Small intestine (tissue), 7 donors: ENCODE results near the gene HPSE. TPM values are rescaled to one million over a fixed set of nuclear protein-coding genes. Genes with fewer than 3 reads are reported as not detected.

Experiments used
- DNase-seq, 2 donors: peaks; one replicate each; pipeline versions ENCODE4 v3.0.0 to v3.0.0-alpha.2; 2013
- FAIRE-seq: peaks from 2 replicates; lab custom pipeline; 2012; peaks lifted over from hg19 to GRCh38; lab: Jason Lieb, UNC
- H3K27ac ChIP-seq, 3 donors: one replicate each; pipeline ENCODE4 v1.5.1; 2013; ENCODE audit warnings: low read length in 2 of 3, mild to moderate bottlenecking in 2 of 3, control low read depth in 1 of 3, inconsistent platforms in 1 of 3, low read depth in 1 of 3, moderate library complexity in 1 of 3
- H3K27me3 ChIP-seq, 3 donors: one replicate each; pipeline ENCODE4 v1.6.1; 2013; ENCODE audit warnings: low read length in 3 of 3, inconsistent platforms in 1 of 3; ENCODE audit not compliant: control insufficient read depth in 3 of 3, insufficient read depth in 3 of 3
- H3K36me3 ChIP-seq, 3 donors: one replicate each; pipeline ENCODE4 v1.6.1; 2013; ENCODE audit warnings: low read length in 3 of 3, inconsistent platforms in 1 of 3, low read depth in 1 of 3, mild to moderate bottlenecking in 1 of 3, moderate library complexity in 1 of 3; ENCODE audit not compliant: control insufficient read depth in 3 of 3, insufficient read depth in 2 of 3
- H3K4me1 ChIP-seq, 3 donors: one replicate each; pipeline ENCODE4 v1.6.1; 2013; ENCODE audit warnings: low read length in 2 of 3, inconsistent platforms in 1 of 3, low read depth in 1 of 3, mild to moderate bottlenecking in 1 of 3, moderate library complexity in 1 of 3; ENCODE audit not compliant: control insufficient read depth in 3 of 3, insufficient read depth in 2 of 3
- H3K4me3 ChIP-seq, 3 donors: one replicate each; pipeline ENCODE4 v1.5.1; 2013; ENCODE audit warnings: low read length in 3 of 3, control low read depth in 1 of 3, inconsistent platforms in 1 of 3, low read depth in 1 of 3, mild to moderate bottlenecking in 1 of 3, moderate library complexity in 1 of 3
- H3K9me3 ChIP-seq, 2 donors: one replicate each; pipeline ENCODE4 v1.6.1; 2013; ENCODE audit warnings: low read depth in 1 of 2, low read length in 1 of 2; ENCODE audit not compliant: control insufficient read depth in 2 of 2, insufficient read depth in 1 of 2
- WGBS, 3 donors: extraction: QIAGEN DNeasy Blood & Tissue Kit; methylation state at CpG; one replicate each; pipeline ENCODE4 v1.1.7; 2013; 5-methylcytosine and 5-hydroxymethylcytosine counted together
- polyA plus RNA-seq, 4 donors: library from polyadenylated mRNA; stranded (reverse) in 3 of 4; unstranded in 1 of 4; fragments of 200-250 nt in 3 of 4; fragments of 120-200 nt in 1 of 4; gene quantifications; one replicate each; pipeline versions ENCODE4 v1.2.1 to v1.2.3, GENCODE V29; 2013
- donor health status: healthy with polysubstance abuse.
- donor health status: control.
- donor health status: control.
- donor health status: Bipolar disorder and iron deficiency.
- donor health status: healthy.

The HPSE gene
- polyA plus RNA-seq, 4 donors, result 0.45 to 2.5 (median 1.7) TPM

- no peaks in the 10 kb centered on the region for H3K36me3 ChIP-seq
- DNase-seq (no peak), FAIRE-seq (no peak)
- H3K4me1 ChIP-seq, result no peaks in the 10 kb centered on the region
- WGBS, 3 donors, result 93 to 100% (median 95%) methylated on average over 1 of the region's 1 CpG
- peaks cover 0 to 13% of the 10 kb centered on the region in 2 donors for H3K9me3 ChIP-seq
- no peaks in the 10 kb centered on the region for H3K27me3 ChIP-seq
- no peak overlapping the region for H3K27ac ChIP-seq
- H3K4me3 ChIP-seq, result no peak overlapping the region
Measured at GRCh38 chr4:83348074-83348473, 13.4 kb upstream of the HPSE start.

DNA sequence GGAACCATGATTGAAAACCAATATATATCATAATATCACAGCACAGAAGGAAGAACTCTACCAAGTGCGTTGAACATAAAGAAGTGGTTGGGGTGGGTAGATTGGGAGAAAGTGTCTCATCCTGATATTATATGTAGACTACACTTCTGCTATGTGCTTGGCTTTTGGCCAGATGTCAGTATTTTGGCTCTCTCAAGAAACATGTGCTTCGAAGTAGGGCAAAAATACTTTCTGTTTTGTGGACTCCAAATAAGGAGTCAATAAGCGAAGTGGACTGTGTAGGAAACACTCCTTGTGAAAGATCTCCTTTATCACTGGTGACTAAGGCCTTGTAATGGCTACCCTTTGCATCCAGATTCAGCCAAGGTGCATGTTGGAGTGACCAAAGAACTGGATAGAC is 7.8 kb upstream of the HPSE start:
- Histone ChIP-seq H3K4me1 (no peaks in the 10 kb centered on the region), H3K9me3 (peaks cover 0 to 27% of the 10 kb centered on the region in 2 donors), H3K27ac (no peak overlapping the region), H3K36me3 (no peaks in the 10 kb centered on the region), H3K27me3 (no peaks in the 10 kb centered on the region), H3K4me3 (no peak overlapping the region)
- FAIRE-seq, result no peak
- DNase-seq, result no peak
- 72 to 89% (median 78%) methylated on average over 3 of the region's 3 CpGs for WGBS, 3 donors

GRCh38 chr4:83340692-83341343 is 6.2 kb upstream of the HPSE start:
- Histone ChIP-seq H3K27me3 (no peaks in the 10 kb centered on the region), H3K27ac (no peak overlapping the region), H3K36me3 (no peaks in the 10 kb centered on the region), H3K4me3 (no peak overlapping the region), H3K4me1 (no peaks in the 10 kb centered on the region), H3K9me3 (peaks cover 0 to 15% of the 10 kb centered on the region in 2 donors)
- DNase-seq, result no peak
- FAIRE-seq, result no peak
- 30 to 65% (median 42%) methylated on average over 2 of the region's 2 CpGs for WGBS, 3 donors

DNA sequence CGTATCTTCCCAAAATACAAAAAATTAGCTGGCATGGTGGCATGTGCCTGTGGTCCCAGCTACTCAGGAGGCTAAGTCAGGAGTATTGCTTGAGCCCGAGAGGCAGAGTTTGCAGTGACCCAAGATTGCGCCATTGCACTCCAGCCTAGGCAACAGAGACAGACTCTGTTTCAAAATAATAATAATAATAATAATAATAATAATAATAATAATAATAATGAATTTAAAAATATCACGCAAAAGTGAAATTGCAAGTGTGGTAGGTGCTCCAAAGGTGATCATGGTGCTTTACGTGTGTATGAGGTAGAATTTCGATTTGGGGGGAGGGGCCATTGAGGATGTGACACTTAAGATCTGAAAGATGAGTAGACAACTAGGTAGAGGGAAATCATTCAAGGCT is 4.9 kb upstream of the HPSE start:
- no peak overlapping the region for H3K27ac ChIP-seq
- no peaks in the 10 kb centered on the region for H3K36me3 ChIP-seq
- H3K4me3 ChIP-seq, result no peak overlapping the region
- no peak for FAIRE-seq
- DNase-seq, result no peak
- peaks cover 0 to 11% (median 0%) of the 10 kb centered on the region in 3 donors for H3K27me3 ChIP-seq
- WGBS, 3 donors, result 93 to 97% (median 95%) methylated on average over 6 of the region's 6 CpGs
- peaks cover 0 to 13% of the 10 kb centered on the region in 2 donors for H3K9me3 ChIP-seq
- peaks cover 0 to 8% (median 0%) of the 10 kb centered on the region in 3 donors for H3K4me1 ChIP-seq

DNA sequence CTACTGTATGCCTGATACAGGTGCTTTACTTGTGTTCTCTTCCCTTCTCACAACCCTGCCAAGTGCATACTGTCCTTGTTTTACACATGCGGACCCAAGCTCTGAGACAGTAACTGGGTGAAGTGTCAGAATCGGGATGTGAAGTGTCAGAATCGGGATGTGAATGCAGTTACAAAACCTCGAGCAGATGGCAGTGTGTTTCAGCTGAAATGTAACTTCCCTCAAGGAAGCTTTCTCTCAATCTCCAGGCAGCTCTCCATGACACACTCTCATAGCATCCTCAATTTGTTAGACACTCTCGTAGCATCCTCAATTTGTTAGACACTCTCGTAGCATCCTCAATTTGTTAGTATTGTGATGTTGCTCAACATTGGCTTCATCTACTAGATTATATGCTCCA is 1.1 kb upstream of the HPSE start:
- DNase-seq, result no peak
- no peak for FAIRE-seq
- 29 to 37% (median 35%) methylated on average over 6 of the region's 6 CpGs for WGBS, 3 donors

DNA sequence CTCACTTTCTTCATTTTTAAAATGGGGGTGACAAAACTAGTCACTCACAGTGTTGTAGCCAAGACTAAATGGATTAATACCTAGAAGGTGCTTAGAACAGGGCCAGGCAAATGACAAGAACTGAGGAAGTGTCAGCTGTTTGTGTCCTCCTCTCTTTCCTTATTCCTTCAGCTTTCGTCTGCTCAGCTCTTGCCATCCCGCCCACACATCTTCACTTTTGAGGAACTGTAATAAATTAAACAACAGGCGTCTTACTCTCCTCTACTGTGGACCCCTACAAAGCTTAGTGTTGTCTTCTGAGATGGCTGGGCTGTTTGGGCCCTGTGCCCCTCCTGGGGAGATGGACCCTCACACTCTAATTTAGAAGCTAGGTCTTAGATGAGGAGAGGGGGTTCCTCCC is 2.7 kb downstream of the HPSE start:
- Histone ChIP-seq H3K4me1 (peaks cover 1 to 8% (median 3%) of the 10 kb centered on the region in 3 donors), H3K27ac (no peak overlapping the region), H3K36me3 (no peaks in the 10 kb centered on the region), H3K4me3 (no peak overlapping the region), H3K9me3 (no peaks in the 10 kb centered on the region), H3K27me3 (peaks cover 0 to 16% (median 0%) of the 10 kb centered on the region in 3 donors)
- DNase-seq (no peak), FAIRE-seq (no peak)
- WGBS, 3 donors, result 80 to 91% (median 88%) methylated on average over 3 of the region's 3 CpGs

More for the DNA sequence above, 1.1 kb upstream of the HPSE start:
- Histone ChIP-seq H3K27ac (no peak overlapping the region), H3K4me1 (peaks cover 1 to 8% (median 3%) of the 10 kb centered on the region in 3 donors), H3K4me3 (no peak overlapping the region), H3K27me3 (peaks cover 0 to 16% (median 0%) of the 10 kb centered on the region in 3 donors), H3K36me3 (no peaks in the 10 kb centered on the region), H3K9me3 (peaks cover 0 to 13% of the 10 kb centered on the region in 2 donors)

DNA sequence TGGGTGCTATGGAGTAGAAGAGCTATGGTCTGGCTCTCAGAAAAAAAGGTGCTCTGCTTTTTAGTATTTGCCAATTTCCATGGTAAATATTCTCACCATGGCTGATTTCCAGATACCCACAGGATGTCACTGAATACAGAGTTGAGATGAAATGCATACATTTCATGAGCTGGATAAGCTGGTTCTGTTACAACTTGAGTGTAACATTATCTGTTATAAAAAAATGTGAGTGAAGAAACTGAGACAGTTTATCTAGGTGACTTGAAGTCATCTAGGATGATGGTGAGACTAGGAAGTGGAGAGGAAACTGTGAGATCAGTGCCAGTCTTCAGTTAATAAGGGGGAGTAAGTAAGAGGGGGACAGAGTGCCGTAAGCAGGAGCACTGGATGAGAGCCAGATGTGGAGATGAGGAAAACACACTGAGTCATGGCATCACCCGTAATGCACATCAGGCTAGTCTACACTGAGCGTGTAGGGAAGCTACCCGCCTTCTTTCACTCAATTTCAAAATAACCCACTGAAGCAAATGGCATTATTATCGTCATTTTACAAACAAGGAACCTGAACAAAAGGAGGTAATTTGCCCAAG is 5.0 kb downstream of the HPSE start:
- H3K9me3 ChIP-seq, result no peaks in the 10 kb centered on the region
- WGBS, 3 donors, result 82 to 87% (median 86%) methylated on average over 5 of the region's 5 CpGs
- no peak overlapping the region for H3K4me3 ChIP-seq
- FAIRE-seq (no peak), DNase-seq (no peak)
- no peak overlapping the region for H3K27ac ChIP-seq
- H3K4me1 ChIP-seq, result peaks cover 0 to 3% (median 1%) of the 10 kb centered on the region in 3 donors
- no peaks in the 10 kb centered on the region for H3K36me3 ChIP-seq
- H3K27me3 ChIP-seq, result peaks cover 0 to 6% (median 0%) of the 10 kb centered on the region in 3 donors

GRCh38 chr4:83328521-83329187 is 6.0 kb downstream of the HPSE start:
- DNase-seq (peak in 1 of 2 donors; percentile 42), FAIRE-seq (no peak)

More at GRCh38 chr4:83328521-83329187, 6.0 kb downstream of the HPSE start:
- H3K27me3 ChIP-seq, result no peaks in the 10 kb centered on the region
- 53 to 63% (median 61%) methylated on average over 7 of the region's 7 CpGs for WGBS, 3 donors
- no peaks in the 10 kb centered on the region for H3K36me3 ChIP-seq
- H3K4me1 ChIP-seq, result peaks cover 0 to 1% (median 0%) of the 10 kb centered on the region in 3 donors
- no peak overlapping the region for H3K27ac ChIP-seq
- H3K9me3 ChIP-seq, result no peaks in the 10 kb centered on the region
- no peak overlapping the region for H3K4me3 ChIP-seq
